ENCODE results near the gene CDKAL1. TPM values are rescaled to one million over a fixed set of nuclear protein-coding genes. Genes with fewer than 3 reads are reported as not detected.

CDKAL1 gene
- total and polyA plus RNA-seq, 9 of the 15 experiments (the other 6 are each of a cell fraction or from before 2014, with no cell fraction given), result 11.2 to 36.3 (median 20.1) TPM

DNA sequence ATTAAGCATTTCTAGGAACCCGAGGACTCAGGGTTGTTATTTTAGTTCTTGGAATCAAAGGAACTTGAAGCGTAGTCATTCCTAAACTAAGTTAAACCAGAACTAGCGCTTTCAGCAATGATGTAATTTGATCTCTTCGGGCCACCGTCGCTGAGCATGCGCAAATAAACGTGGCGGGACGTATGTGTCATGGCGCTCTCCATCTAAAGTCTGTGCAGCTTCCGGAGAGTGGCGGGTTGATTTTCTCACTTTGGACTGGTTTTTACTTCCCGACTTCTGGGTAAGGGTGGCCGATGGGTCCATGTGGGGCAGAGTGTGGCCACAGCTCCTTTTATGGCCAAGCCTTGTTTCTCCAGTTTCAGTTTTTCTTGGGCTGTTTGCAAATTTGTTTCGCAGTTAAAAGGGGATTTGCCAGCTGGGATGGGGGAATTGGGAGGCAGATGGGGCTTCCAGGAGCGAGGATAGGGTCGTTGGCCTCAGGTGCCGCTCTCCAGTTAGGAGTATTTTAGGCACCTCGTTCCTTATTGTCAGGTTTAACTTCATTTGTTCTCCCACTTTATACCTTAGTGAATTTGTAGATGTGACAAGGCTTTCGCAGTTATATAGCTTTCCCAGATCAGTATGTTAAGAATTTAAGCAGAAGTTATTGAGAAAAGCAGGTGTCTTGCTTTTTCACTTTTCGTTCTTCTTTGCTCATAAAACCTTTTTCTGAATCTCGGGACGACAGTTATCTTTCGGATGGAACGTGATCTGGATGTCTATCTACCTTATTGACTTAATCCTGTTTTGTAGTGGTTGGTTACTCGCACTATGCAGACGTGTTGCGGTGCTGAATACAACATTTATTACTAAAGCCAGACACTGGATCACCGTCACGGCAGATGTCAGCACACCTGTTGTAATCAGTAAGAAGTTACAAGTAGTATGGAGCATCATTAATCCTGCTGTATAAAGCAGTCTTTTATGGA, at the start of gene CDKAL1 (continued):
- TF ChIP-seq ATF7 (IDR thresholded peaks at IDR 0.05), result peak; percentile 88
- TF ChIP-seq ZNF133 (CRISPR knock-in tag; IDR thresholded peaks at IDR 0.05), result no peak
- peak; percentile 83; the same call in 1 of the 2 replicates for TF ChIP-seq TFAP4 (CRISPR knock-in tag; IDR thresholded peaks at IDR 0.05; ENCODE audit: borderline replicate concordance)
- TF ChIP-seq HMGN3 (IDR thresholded peaks at IDR 0.05; ENCODE audit: borderline replicate concordance, extremely low read depth, insufficient read length, low read depth, low read length), result no peak
- no peak for TF ChIP-seq HNRNPH1 (optimal IDR thresholded peaks at IDR 0.05; ENCODE audit: low read depth, low read length)
- TF ChIP-seq ZNF75A (CRISPR knock-in tag; IDR thresholded peaks at IDR 0.05), result no peak
- TF ChIP-seq, protein P1, sequence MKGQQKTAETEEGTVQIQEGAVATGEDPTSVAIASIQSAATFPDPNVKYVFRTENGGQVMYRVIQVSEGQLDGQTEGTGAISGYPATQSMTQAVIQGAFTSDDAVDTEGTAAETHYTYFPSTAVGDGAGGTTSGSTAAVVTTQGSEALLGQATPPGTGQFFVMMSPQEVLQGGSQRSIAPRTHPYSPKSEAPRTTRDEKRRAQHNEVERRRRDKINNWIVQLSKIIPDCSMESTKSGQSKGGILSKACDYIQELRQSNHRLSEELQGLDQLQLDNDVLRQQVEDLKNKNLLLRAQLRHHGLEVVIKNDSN (CRISPR knock-in tag; IDR thresholded peaks at IDR 0.05), result no peak
- TF ChIP-seq E2F1 (CRISPR knock-in tag; IDR thresholded peaks at IDR 0.05), result no peak; the same call in 1 of the 2 replicates
- TF ChIP-seq OTX1 (CRISPR knock-in tag; IDR thresholded peaks at IDR 0.05), result no peak
- TF ChIP-seq NRF1 (conservative IDR thresholded peaks at IDR 0.05 in 1 of 2, IDR thresholded peaks at IDR 0.05 in 1 of 2), result peak; percentile 96 to 97
- no peak for TF ChIP-seq ZNF57 (CRISPR knock-in tag; IDR thresholded peaks at IDR 0.05)
- TF ChIP-seq ELF2 (CRISPR knock-in tag; IDR thresholded peaks at IDR 0.05), result peak; percentile 81
- no peak for TF ChIP-seq PTRF (tag; IDR thresholded peaks at IDR 0.05)
- peak; percentile 67 for TF ChIP-seq NEUROD1 (IDR thresholded peaks at IDR 0.05; ENCODE audit: borderline replicate concordance, low read depth, low read length, partially characterized antibody)
- 0 out of 2 replicates have a peak, but pooled peaks have one; percentile 40 for TF ChIP-seq MBD2 (IDR thresholded peaks at IDR 0.05; ENCODE audit: borderline replicate concordance, low read depth)
- TF ChIP-seq ELK3 (CRISPR knock-in tag; IDR thresholded peaks at IDR 0.05), result no peak
- TF ChIP-seq, protein P2, sequence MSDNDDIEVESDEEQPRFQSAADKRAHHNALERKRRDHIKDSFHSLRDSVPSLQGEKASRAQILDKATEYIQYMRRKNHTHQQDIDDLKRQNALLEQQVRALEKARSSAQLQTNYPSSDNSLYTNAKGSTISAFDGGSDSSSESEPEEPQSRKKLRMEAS (CRISPR knock-in tag; IDR thresholded peaks at IDR 0.05), result 0 out of 2 replicates have a peak, but pooled peaks have one; percentile 39
- TF ChIP-seq POLR2H (tag; IDR thresholded peaks at IDR 0.05; ENCODE audit: low read depth), result peak; percentile 94
- no peak for TF ChIP-seq ZFP91 (CRISPR knock-in tag; IDR thresholded peaks at IDR 0.05)
- TF ChIP-seq GABPB2 (CRISPR knock-in tag; conservative IDR thresholded peaks at IDR 0.05), result no peak

Measured in K562 (cell line).